Prostate gland (tissue), 2 donors: ENCODE measurements around the gene HSPH1. TPM values are rescaled to one million over a fixed set of nuclear protein-coding genes. Genes with fewer than 3 reads are reported as not detected.
A peak's percentile ranks its signal among the peaks of the same experiment; 100 is the strongest.

ENCODE experiments used
- DNase-seq: peaks from one replicate; pipeline ENCODE4 v3.0.0-alpha.2; 2019; ENCODE audit warnings: low spot score
- H3K27ac ChIP-seq, 2 donors: fragments of 200-600 bp; sonication (generic); 2 replicates each; pipeline ENCODE4 v1.5.1; 2017 to 2019
- H3K27me3 ChIP-seq: fragments of 200-600 bp; sonication (generic); replicated peaks from 2 replicates; pipeline ENCODE4 v1.5.1; 2019; ENCODE audit not compliant: insufficient read depth
- H3K36me3 ChIP-seq, 2 donors: fragments of 200-600 bp; sonication (generic); 1 replicate in 1 of 2; 2 replicates in 1 of 2; pipeline versions ENCODE4 v1.5.1 to v1.8.1; 2017 to 2019
- H3K4me1 ChIP-seq: fragments of 200-600 bp; sonication (generic); replicated peaks from 2 replicates; pipeline ENCODE4 v1.5.1; 2019
- H3K4me3 ChIP-seq, 2 donors: fragments of 200-600 bp; sonication (generic); 2 replicates each; pipeline ENCODE4 v1.5.1; 2017 to 2019
- H3K9me3 ChIP-seq: fragments of 200-600 bp; sonication (generic); 2 replicates; pipeline ENCODE4 v1.5.1; 2017
- CTCF ChIP-seq, 4 experiments: fragments of 200-600 bp in 2 of 4; fragments of 450-650 bp in 2 of 4; sonication (generic) in 2 of 4; IDR thresholded peaks; 1 replicate in 3 of 4; 2 replicates in 1 of 4; pipeline ENCODE4 v1.5.1; 2016 to 2019; ENCODE audit warnings: antibody characterized with exemption in 4 of 4, mild to moderate bottlenecking in 2 of 4, moderate library complexity in 2 of 4
- POLR2A ChIP-seq: fragments of 450-650 bp; IDR thresholded peaks from one replicate; pipeline ENCODE4 v1.6.1; 2016; ENCODE audit warnings: antibody characterized with exemption, mild to moderate bottlenecking
- POLR2AphosphoS5 ChIP-seq: sonication (generic); formaldehyde crosslinking; IDR thresholded peaks from one replicate; pipeline ENCODE4 v1.6.1; 2017; ENCODE audit warnings: antibody characterized with exemption
- WGBS: methylation state at CpG from one replicate; pipeline ENCODE4 v1.1.5; 2018; 5-methylcytosine and 5-hydroxymethylcytosine counted together
- intact Hi-C: fragments of 100-400 bp; cut with DNase I; formaldehyde crosslinking; loops from one replicate; pipeline ENCODE4 v1.14.2; 2022
- total RNA-seq, 2 donors: library from RNA; depleted of rRNA; stranded (reverse); fragments of >200 nt; gene quantifications; one replicate each; pipeline ENCODE4 v1.1.0, GENCODE V29; 2016

Gene HSPH1
- total RNA-seq, 2 donors from 2014 or later, result 33.5 to 60.6 TPM

GRCh38 chr13:31131470-31131961 lies 30.2 kb downstream of the HSPH1 start:
- no peak overlapping the region for H3K27ac ChIP-seq
- H3K27me3 ChIP-seq, result no peaks in the 10 kb centered on the region
- intact Hi-C loops, result no loop called here
- H3K9me3 ChIP-seq, result no peaks in the 10 kb centered on the region
- no peak for TF ChIP-seq POLR2AphosphoS5
- no peak for TF ChIP-seq POLR2A
- TF ChIP-seq CTCF (IDR thresholded peaks at IDR 0.05), result no peak
- no peak for DNase-seq
- H3K4me3 ChIP-seq, result no peak overlapping the region
- no peaks in the 10 kb centered on the region for H3K4me1 ChIP-seq
- H3K36me3 ChIP-seq, result no peaks in the 10 kb centered on the region
- 69% methylated on average over 6 of the region's 6 CpGs for WGBS

- TF ChIP-seq CTCF (IDR thresholded peaks at IDR 0.05), result no peak
- no peak for TF ChIP-seq POLR2AphosphoS5
- TF ChIP-seq POLR2A, result no peak
- WGBS, result 71% methylated on average over 8 of the region's 8 CpGs
- intact Hi-C loops, result no loop called here
Measured at GRCh38 chr13:31129419-31129818, 32.3 kb downstream of the HSPH1 start.

GRCh38 chr13:31124204-31124603 lies 37.5 kb downstream of the HSPH1 start:
- intact Hi-C loops, result no loop called here
- no peak overlapping the region for H3K27ac ChIP-seq

More at GRCh38 chr13:31129419-31129818, 32.3 kb downstream of the HSPH1 start:
- Histone ChIP-seq H3K4me1 (no peaks in the 10 kb centered on the region), H3K9me3 (no peaks in the 10 kb centered on the region), H3K27ac (no peak overlapping the region), H3K36me3 (no peaks in the 10 kb centered on the region), H3K4me3 (no peak overlapping the region), H3K27me3 (no peaks in the 10 kb centered on the region)
- DNase-seq, result no peak

GRCh38 chr13:31122544-31123260 lies 39.0 kb downstream of the HSPH1 start:
- peaks cover 4% of the 10 kb centered on the region for H3K4me1 ChIP-seq
- WGBS, result 92% methylated on average over 12 of the region's 12 CpGs
- no peaks in the 10 kb centered on the region for H3K27me3 ChIP-seq
- H3K9me3 ChIP-seq, result no peaks in the 10 kb centered on the region
- no peak for DNase-seq
- H3K27ac ChIP-seq, result no peak overlapping the region
- TF ChIP-seq POLR2AphosphoS5 (no peak), POLR2A (no peak), CTCF (IDR thresholded peaks at IDR 0.05) (no peak)
- H3K4me3 ChIP-seq, result no peak overlapping the region
- no peaks in the 10 kb centered on the region for H3K36me3 ChIP-seq
- intact Hi-C loops, result no loop called here

More at GRCh38 chr13:31124204-31124603, 37.5 kb downstream of the HSPH1 start:
- H3K36me3 ChIP-seq, result no peaks in the 10 kb centered on the region
- DNase-seq, result no peak
- H3K9me3 ChIP-seq, result no peaks in the 10 kb centered on the region
- H3K27me3 ChIP-seq, result no peaks in the 10 kb centered on the region
- whole genome bisulfite sequencing, result 33% methylated on average over 7 of the region's 7 CpGs
- TF ChIP-seq POLR2A (no peak), POLR2AphosphoS5 (no peak), CTCF (IDR thresholded peaks at IDR 0.05) (no peak)
- H3K4me3 ChIP-seq, result no peak overlapping the region
- peaks cover 4% of the 10 kb centered on the region for H3K4me1 ChIP-seq

GRCh38 chr13:31122143-31122542 lies 39.6 kb downstream of the HSPH1 start:
- intact Hi-C loops, result no loop called here
- no peaks in the 10 kb centered on the region for H3K36me3 ChIP-seq
- no peak for DNase-seq

More at GRCh38 chr13:31122143-31122542, 39.6 kb downstream of the HSPH1 start:
- Histone ChIP-seq H3K4me1 (peaks cover 4% of the 10 kb centered on the region), H3K27ac (peak overlapping the region in 1 of 2 donors; percentile 30), H3K9me3 (no peaks in the 10 kb centered on the region), H3K4me3 (no peak overlapping the region), H3K27me3 (no peaks in the 10 kb centered on the region)
- TF ChIP-seq POLR2AphosphoS5 (no peak), POLR2A (no peak), CTCF (IDR thresholded peaks at IDR 0.05) (no peak)
- WGBS, result 84% methylated on average over 4 of the region's 4 CpGs
